ENCODE results near the gene LRRC8E.

The LRRC8E gene

DNA sequence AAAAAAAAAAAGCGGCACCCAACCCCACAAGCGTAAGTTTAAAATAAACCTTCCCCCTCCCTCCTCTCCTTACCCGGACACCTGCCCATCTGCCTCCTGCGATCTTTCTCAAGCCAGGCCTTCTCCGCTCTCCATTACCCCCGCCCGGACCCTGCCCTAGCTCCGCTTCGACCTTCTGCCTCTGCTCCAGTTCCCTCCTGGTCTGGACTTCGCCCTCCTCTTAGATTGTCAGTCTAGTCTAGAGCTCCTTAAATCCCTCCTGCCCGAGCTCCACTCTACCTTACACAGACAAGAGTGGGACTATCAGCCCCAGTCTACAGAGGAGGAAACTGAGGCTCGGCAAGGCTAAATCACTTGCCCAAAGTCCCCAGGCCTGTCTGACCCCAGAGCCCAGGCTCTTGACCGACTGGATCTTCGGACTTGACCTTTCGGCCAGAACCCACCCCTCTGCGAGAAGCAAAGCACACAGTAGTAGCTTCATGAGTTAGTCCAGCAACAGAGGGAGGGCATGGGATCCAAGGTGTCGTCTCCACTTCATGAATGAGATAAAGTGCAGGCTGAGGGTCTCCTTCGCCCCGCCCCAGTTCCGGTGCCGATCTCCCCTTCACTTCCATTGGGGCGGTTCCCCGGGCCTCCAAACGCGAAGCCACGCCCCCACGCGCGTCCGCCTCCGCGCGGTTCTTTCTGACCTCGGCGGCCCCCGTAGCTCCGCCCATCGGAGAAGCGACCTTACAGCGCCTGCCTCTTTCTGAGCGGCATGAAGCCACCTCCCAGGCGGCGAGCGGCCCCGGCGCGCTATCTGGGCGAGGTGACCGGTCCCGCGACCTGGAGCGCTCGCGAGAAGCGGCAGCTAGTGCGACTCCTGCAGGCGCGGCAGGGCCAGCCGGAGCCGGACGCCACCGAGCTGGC, 31.6 kb downstream of the LRRC8E start, which contains the start of gene SNAPC2:
Gene SNAPC2 (plus strand): TSS at position 729 of the 909 bp plus-strand sequence. CDS start 29 bp downstream, at position 758.
- no peak within 1 kb of the TSS; the same call in 1 of the 2 replicates for H3K9ac ChIP-seq
- H4K20me1 ChIP-seq (ENCODE audit: insufficient read depth), result no peaks in the 10 kb centered on the region
- TF ChIP-seq, protein P1, sequence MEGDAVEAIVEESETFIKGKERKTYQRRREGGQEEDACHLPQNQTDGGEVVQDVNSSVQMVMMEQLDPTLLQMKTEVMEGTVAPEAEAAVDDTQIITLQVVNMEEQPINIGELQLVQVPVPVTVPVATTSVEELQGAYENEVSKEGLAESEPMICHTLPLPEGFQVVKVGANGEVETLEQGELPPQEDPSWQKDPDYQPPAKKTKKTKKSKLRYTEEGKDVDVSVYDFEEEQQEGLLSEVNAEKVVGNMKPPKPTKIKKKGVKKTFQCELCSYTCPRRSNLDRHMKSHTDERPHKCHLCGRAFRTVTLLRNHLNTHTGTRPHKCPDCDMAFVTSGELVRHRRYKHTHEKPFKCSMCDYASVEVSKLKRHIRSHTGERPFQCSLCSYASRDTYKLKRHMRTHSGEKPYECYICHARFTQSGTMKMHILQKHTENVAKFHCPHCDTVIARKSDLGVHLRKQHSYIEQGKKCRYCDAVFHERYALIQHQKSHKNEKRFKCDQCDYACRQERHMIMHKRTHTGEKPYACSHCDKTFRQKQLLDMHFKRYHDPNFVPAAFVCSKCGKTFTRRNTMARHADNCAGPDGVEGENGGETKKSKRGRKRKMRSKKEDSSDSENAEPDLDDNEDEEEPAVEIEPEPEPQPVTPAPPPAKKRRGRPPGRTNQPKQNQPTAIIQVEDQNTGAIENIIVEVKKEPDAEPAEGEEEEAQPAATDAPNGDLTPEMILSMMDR (conservative IDR thresholded peaks at IDR 0.05; ENCODE audit: low read depth, low read length), result no peak
- peaks cover 14% of the 10 kb centered on the region for H3K4me1 ChIP-seq (ENCODE audit: low read depth, poor library complexity, severe bottlenecking)
- no peaks in the 10 kb centered on the region for H3K79me2 ChIP-seq (ENCODE audit: insufficient read depth, low read depth)
- H3K27ac ChIP-seq, result 0 out of 2 replicates have a peak within 1 kb of the TSS, but pooled peaks have one; percentile 35
- peak within 1 kb of the TSS; percentile 92 for H2AFZ ChIP-seq (ENCODE audit: low read depth)
- H3K4me3 ChIP-seq (IDR thresholded peaks at IDR 0.05; ENCODE audit: insufficient read depth, low read depth, low read length), result no peak within 1 kb of the TSS
- H3K27me3 ChIP-seq (ENCODE audit: insufficient read depth, low read depth), result peaks cover 27% of the 10 kb centered on the region
- no peaks in the 10 kb centered on the region for H3K36me3 ChIP-seq (ENCODE audit: insufficient read depth)
- peak within 1 kb of the TSS; percentile 81 for H3K4me2 ChIP-seq

DNA sequence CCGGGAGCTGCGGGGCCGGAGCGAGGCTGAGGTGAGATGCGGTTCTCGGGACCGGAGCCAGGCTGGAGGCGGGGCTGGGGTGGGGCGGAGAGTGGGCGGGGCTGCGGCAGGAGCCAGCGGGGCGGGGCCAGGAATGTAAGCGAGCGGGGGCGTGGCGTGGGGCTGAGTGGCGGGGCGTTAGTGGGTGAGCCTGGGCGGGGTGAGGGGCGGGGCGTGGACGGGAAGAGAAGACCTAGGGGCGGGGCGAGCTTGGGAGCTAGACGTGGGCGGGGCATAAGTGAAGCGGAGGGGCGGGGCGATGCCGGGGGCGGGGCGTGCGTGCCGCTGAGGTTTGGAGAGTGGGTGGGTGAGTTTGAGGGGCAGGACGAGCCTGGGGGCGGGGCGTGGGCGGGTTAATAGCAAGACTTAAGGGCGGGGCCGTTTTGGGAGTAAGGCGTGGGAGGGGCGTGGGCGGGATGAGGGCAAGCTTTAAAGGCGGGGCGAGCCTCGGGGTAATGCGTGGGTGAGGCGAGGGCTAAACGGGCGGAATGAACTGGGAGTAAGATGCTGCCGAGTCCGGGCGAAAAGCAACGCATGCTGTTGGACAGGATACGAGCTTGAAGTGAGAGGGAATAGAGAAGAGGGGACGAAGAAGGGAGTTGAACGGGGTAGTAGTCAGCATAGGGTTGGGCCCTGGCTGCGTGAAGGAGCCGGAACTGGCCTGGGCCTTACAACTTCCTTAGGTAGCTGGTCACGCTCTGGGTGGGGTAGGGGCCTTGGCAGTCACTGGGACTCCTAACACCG, 32.4 kb downstream of the LRRC8E start:
- Histone ChIP-seq H3K79me2 (ENCODE audit: insufficient read depth, low read depth) (no peaks in the 10 kb centered on the region), H3K4me1 (ENCODE audit: low read depth, poor library complexity, severe bottlenecking) (peaks cover 14% of the 10 kb centered on the region), H3K4me2 (peak overlapping the region; percentile 60), H4K20me1 (ENCODE audit: insufficient read depth) (no peaks in the 10 kb centered on the region), H3K4me3 (IDR thresholded peaks at IDR 0.05; ENCODE audit: insufficient read depth, low read depth, low read length) (no peak overlapping the region), H2AFZ (ENCODE audit: low read depth) (peak overlapping the region; percentile 92), H3K9ac (no peak overlapping the region), H3K27me3 (ENCODE audit: insufficient read depth, low read depth) (peaks cover 23% of the 10 kb centered on the region), H3K36me3 (ENCODE audit: insufficient read depth) (no peaks in the 10 kb centered on the region), H3K27ac (0 out of 2 replicates have a peak overlapping the region, but pooled peaks have one; percentile 35)
- TF ChIP-seq, protein P1 (conservative IDR thresholded peaks at IDR 0.05; ENCODE audit: low read depth, low read length), result no peak

DNA sequence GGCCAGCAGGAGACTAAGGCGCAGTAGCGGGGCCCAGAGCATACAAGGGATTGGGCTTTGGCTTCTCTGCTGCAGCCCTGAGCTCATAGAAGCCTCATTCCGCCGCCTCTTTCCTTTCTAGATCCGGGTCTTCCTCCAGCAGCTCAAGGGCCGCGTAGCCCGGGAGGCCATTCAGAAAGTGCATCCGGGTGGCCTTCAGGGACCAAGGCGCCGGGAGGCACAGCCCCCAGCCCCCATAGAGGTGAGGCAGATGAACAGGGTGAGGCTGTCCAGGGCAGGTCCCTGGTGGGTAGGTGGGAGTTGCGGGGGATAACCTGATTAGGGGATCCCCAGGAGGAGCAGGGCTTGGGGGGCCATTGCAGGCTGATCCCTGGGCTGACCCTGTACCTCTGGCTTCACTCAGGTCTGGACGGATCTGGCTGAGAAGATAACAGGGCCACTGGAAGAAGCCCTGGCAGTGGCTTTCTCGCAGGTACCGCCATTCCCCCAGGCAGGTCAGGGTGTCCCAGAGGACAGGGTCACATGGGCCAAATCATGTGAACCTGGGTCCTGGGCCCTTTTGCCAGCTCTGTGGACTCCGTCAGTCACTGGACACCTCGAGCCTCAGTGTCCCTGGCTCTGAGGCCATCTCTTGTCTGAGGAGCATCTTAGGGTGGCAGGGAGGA, 33.1 kb downstream of the LRRC8E start:
- Histone ChIP-seq H4K20me1 (ENCODE audit: insufficient read depth) (no peaks in the 10 kb centered on the region), H3K27me3 (ENCODE audit: insufficient read depth, low read depth) (peaks cover 18% of the 10 kb centered on the region), H2AFZ (ENCODE audit: low read depth) (0 out of 2 replicates have a peak overlapping the region, but pooled peaks have one; percentile 34), H3K4me3 (IDR thresholded peaks at IDR 0.05; ENCODE audit: insufficient read depth, low read depth, low read length) (no peak overlapping the region), H3K4me2 (peak overlapping the region; percentile 60), H3K36me3 (ENCODE audit: insufficient read depth) (no peaks in the 10 kb centered on the region), H3K79me2 (ENCODE audit: insufficient read depth, low read depth) (no peaks in the 10 kb centered on the region), H3K9ac (no peak overlapping the region), H3K4me1 (ENCODE audit: low read depth, poor library complexity, severe bottlenecking) (peaks cover 14% of the 10 kb centered on the region), H3K27ac (no peak overlapping the region)
- TF ChIP-seq, protein P1 (conservative IDR thresholded peaks at IDR 0.05; ENCODE audit: low read depth, low read length), result no peak

Measured in KMS-11 (cell line).